Ovary (tissue), 9 donors: ENCODE results near the gene STXBP4. TPM values are rescaled to one million over a fixed set of nuclear protein-coding genes. Genes with fewer than 3 reads are reported as not detected.
"Not testable (repeated sequence)": the region's sequence is repeated elsewhere in the genome, so short reads cannot be mapped to it uniquely, and the experiment has no call there.

Experiments used
- DNase-seq, 5 donors: peaks; one replicate each; pipeline ENCODE4 v3.0.0-alpha.2; 2019 to 2020
- H3K27ac ChIP-seq, 2 donors: fragments of 200-600 bp; one replicate each; pipeline versions ENCODE4 v1.5.1 to v1.8.0; 2019 to 2022
- H3K27me3 ChIP-seq: fragments of 200-600 bp; one replicate; pipeline ENCODE4 v1.8.0; 2022
- H3K36me3 ChIP-seq: fragments of 200-600 bp; sonication (generic); one replicate; pipeline ENCODE4 v1.5.1; 2019
- H3K4me1 ChIP-seq: one replicate; pipeline ENCODE4 v1.8.1; 2013; ENCODE audit warnings: mild to moderate bottlenecking, moderate library complexity; ENCODE audit not compliant: insufficient read depth
- H3K4me3 ChIP-seq: fragments of 200-600 bp; sonication (generic); one replicate; pipeline ENCODE4 v1.5.1; 2017
- H3K9me3 ChIP-seq, 2 donors: fragments of 200-600 bp in 1 of 2; sonication (generic) in 1 of 2; one replicate each; pipeline versions ENCODE4 v1.5.1 to v1.8.1; 2013 to 2019; ENCODE audit warnings: mild to moderate bottlenecking in 1 of 2, moderate library complexity in 1 of 2
- EP300 ChIP-seq: sonication (generic); formaldehyde crosslinking; IDR thresholded peaks from one replicate; pipeline ENCODE4 v1.6.1; 2017; ENCODE audit warnings: antibody characterized with exemption
- POLR2A ChIP-seq: fragments of 450-650 bp; IDR thresholded peaks from one replicate; pipeline ENCODE4 v1.6.1; 2017; ENCODE audit warnings: antibody characterized with exemption, mild to moderate bottlenecking, moderate library complexity
- WGBS, 3 donors: extraction: QIAGEN DNeasy Blood & Tissue Kit in 1 of 3; methylation state at CpG; one replicate each; pipeline versions ENCODE4 v1.1.5 to v1.1.7; 2013 to 2017; 5-methylcytosine and 5-hydroxymethylcytosine counted together
- intact Hi-C, 4 donors: fragments of 100-400 bp; cut with DNase I; formaldehyde crosslinking; loops; one replicate each; pipeline versions ENCODE4 v1.11.0 to v1.15.1; 2022 to 2023
- polyA plus RNA-seq, 2 donors: library from polyadenylated mRNA; stranded (reverse); fragments of 200-250 nt in 1 of 2; fragments of 350-450 nt in 1 of 2; fragmentation: Illumina TruSeq in 1 of 2; extraction: RNeasy Lipid Tissue Mini Kit (QIAGEN cat#74804) in 1 of 2; gene quantifications; one replicate each; pipeline ENCODE4 v1.2.3, GENCODE V29; 2013 to 2014
- total RNA-seq, 7 donors: library from RNA; depleted of rRNA in 2 of 7; stranded (reverse); fragments of >200 nt in 2 of 7; fragmentation: NEBNext Ultra II Directional in 3 of 7; extraction: Animal tissue kit (Norgen Biotek cat#: 25700) in 3 of 7; gene quantifications; one replicate each; pipeline versions ENCODE4 v1.1.0 to v1.2.4, GENCODE V29; 2016 to 2023
- TF ChIP-seq, protein P1 (sequence below), 3 donors: fragments of 450-650 bp in 2 of 3; fragments of 200-600 bp in 1 of 3; IDR thresholded peaks; one replicate each; pipeline versions ENCODE4 v1.5.1 to v1.8.0; 2016 to 2022; ENCODE audit warnings: antibody characterized with exemption in 3 of 3, mild to moderate bottlenecking in 1 of 3
- donor health status: DM: no; HTN: no; CAD: no; lungs with moderate emphysema.
- donor health status: DM: no; HTN: no; CAD: no.
- donor health status: Bipolar disorder and iron deficiency.
- donor health status: DM: yes; HTN: yes; CAD: no.
- donor health status: DM: no; HTN: no; CAD: no.
- donor health status: DM: yes; HTN: yes; CAD: no.

STXBP4 gene
- total and polyA plus RNA-seq, 9 donors, result 2.4 to 63.1 (median 16.5) TPM

DNA sequence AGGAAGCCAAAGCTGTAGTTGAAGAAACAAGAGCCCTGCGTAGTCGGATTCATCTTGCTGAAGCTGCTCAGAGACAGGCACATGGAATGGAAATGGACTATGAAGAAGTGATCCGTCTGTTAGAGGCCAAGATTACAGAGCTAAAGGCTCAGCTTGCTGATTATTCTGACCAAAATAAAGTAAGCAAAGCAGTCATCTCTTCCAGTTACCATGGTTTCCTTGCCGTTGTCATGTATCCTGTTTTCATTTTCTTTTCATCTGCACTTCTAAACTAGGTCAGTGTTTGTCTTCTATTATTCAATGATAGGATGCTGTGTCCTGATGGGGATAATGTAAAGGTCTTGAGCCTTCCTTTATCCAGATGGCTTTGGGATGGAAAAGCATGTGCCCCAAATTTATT, 104.3 kb downstream of the STXBP4 start:
- no peak for DNase-seq
- intact Hi-C loops, result no loop called here
- TF ChIP-seq POLR2A, result no peak
- no peak for TF ChIP-seq EP300
- Histone ChIP-seq H3K27ac (no peak overlapping the region), H3K27me3 (no peaks in the 10 kb centered on the region), H3K9me3 (no peaks in the 10 kb centered on the region), H3K4me1 (no peaks in the 10 kb centered on the region), H3K4me3 (no peak overlapping the region), H3K36me3 (no peaks in the 10 kb centered on the region)
- 24 to 48% (median 42%) methylated on average over 4 of the region's 4 CpGs for WGBS, 3 donors

DNA sequence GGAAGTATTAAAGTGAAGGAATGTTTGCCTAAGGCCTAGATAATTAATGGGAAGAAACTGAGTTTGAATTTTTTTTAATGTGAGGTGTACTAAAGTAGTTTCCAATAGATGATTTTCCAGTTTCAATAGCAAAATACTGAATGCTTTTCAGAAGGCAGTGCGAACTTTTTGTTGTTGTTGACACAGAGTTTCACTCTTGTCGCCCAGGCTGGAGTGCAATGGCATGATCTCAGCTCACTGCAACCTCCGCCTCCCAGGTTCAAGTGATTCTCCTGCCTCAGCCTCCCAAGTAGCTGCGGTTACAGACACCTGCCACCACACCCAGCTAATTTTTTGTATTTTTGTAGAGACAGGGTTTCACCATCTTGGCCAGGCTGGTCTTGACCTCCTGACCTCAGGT, 104.9 kb downstream of the STXBP4 start:
- H3K27me3 ChIP-seq, intact Hi-C loops, H3K4me1 ChIP-seq, H3K9me3 ChIP-seq, H3K4me3 ChIP-seq, H3K27ac ChIP-seq, H3K36me3 ChIP-seq, DNase-seq: not testable (repeated sequence)
- WGBS, 3 donors, result 94 to 96% (median 96%) methylated on average over 4 of the region's 4 CpGs

DNA sequence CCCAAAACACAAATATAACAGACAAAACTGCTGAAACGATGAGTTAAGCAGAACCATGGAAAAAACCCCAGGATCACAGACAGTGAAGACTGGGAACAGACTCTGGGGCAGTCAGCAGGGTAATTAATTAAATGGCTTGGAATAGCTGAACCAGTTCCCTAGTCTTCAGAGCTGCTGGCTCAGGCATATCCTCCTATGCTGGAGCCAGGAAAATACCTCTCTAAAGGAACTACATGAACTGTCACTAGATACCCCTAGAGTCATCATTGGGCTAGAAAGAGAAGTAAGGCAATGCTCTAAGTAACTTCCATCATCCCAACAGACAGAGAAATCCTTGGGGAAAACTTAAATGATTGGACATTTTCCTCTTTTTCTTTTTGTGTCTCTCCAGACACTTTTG, 113.0 kb downstream of the STXBP4 start:
- Histone ChIP-seq H3K9me3 (no peaks in the 10 kb centered on the region), H3K27ac (no peak overlapping the region), H3K27me3 (no peaks in the 10 kb centered on the region), H3K4me1 (no peaks in the 10 kb centered on the region), H3K4me3 (no peak overlapping the region), H3K36me3 (no peaks in the 10 kb centered on the region)
- intact Hi-C loops, result no loop called here
- WGBS, 3 donors, result 87 to 95% (median 93%) methylated on average over 1 of the region's 1 CpG
- no peak for DNase-seq
- TF ChIP-seq EP300 (no peak), POLR2A (no peak)
- TF ChIP-seq, protein P1, sequence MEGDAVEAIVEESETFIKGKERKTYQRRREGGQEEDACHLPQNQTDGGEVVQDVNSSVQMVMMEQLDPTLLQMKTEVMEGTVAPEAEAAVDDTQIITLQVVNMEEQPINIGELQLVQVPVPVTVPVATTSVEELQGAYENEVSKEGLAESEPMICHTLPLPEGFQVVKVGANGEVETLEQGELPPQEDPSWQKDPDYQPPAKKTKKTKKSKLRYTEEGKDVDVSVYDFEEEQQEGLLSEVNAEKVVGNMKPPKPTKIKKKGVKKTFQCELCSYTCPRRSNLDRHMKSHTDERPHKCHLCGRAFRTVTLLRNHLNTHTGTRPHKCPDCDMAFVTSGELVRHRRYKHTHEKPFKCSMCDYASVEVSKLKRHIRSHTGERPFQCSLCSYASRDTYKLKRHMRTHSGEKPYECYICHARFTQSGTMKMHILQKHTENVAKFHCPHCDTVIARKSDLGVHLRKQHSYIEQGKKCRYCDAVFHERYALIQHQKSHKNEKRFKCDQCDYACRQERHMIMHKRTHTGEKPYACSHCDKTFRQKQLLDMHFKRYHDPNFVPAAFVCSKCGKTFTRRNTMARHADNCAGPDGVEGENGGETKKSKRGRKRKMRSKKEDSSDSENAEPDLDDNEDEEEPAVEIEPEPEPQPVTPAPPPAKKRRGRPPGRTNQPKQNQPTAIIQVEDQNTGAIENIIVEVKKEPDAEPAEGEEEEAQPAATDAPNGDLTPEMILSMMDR (IDR thresholded peaks at IDR 0.05), result no peak

DNA sequence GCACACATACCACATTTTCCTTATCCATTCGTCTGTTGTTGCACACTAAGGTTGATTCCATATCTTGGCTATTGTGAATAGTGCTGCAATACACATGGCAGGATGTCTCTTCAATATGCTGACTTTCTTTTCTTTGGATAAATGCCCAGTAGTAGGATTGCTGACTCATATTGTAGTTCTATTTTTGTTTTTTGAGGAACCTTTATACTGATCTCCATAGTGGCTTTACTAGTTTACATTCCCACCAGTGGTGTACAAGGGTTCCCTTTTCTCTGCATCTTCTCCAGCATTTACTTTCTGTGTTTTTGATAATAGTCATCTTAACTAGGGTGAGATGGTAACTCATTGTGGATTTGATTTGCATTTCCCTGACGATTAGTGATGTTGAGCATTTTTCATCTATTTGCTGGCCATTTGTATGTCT, 118.1 kb downstream of the STXBP4 start:
- Histone ChIP-seq H3K9me3 (no peaks in the 10 kb centered on the region), H3K27ac (no peak overlapping the region), H3K4me1 (no peaks in the 10 kb centered on the region), H3K36me3 (no peaks in the 10 kb centered on the region), H3K27me3 (no peaks in the 10 kb centered on the region), H3K4me3 (no peak overlapping the region)
- intact Hi-C loops, result no loop called here
- no peak for DNase-seq
- TF ChIP-seq, protein P1 (IDR thresholded peaks at IDR 0.05), result no peak
- TF ChIP-seq POLR2A (no peak), EP300 (no peak)
- 67 to 73% (median 69%) methylated on average over 2 of the region's 2 CpGs for WGBS, 3 donors

GRCh38 chr17:55089256-55089655, 120.7 kb downstream of the STXBP4 start:
- WGBS, 3 donors, result 93 to 94% (median 93%) methylated on average over 2 of the region's 2 CpGs

DNA sequence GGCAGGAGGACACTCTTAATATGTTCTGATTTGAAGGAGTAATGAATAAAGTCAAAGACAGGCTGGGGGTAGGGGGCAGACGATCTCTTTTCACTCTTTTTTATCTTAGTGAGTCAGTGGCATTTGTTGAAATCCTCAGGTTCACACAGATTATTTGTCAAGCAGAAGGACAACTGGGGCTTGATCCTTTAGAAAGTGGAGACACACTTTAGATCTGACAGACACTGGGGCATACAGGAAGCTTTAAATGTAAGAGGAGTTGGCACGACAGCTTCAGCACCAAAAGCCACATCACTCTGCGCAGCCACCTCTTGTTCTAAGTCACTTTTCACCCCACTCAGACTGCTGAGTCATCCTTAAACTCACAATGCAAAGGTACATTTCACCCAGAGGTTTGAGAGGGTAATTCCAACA, 121.5 kb downstream of the STXBP4 start:
- intact Hi-C loops, result no loop called here
- H3K27me3 ChIP-seq, result no peaks in the 10 kb centered on the region

More at GRCh38 chr17:55089256-55089655, 120.7 kb downstream of the STXBP4 start:
- no peaks in the 10 kb centered on the region for H3K27me3 ChIP-seq
- H3K4me3 ChIP-seq, result no peak overlapping the region
- H3K9me3 ChIP-seq, result no peaks in the 10 kb centered on the region
- H3K27ac ChIP-seq, result no peak overlapping the region
- TF ChIP-seq POLR2A (no peak), EP300 (no peak)
- H3K4me1 ChIP-seq, result no peaks in the 10 kb centered on the region
- intact Hi-C loops, result no loop called here
- no peak for DNase-seq
- no peaks in the 10 kb centered on the region for H3K36me3 ChIP-seq

GRCh38 chr17:55093353-55093752, 124.8 kb downstream of the STXBP4 start:
- Histone ChIP-seq H3K27me3 (no peaks in the 10 kb centered on the region), H3K27ac (no peak overlapping the region), H3K4me1 (no peaks in the 10 kb centered on the region), H3K9me3 (no peaks in the 10 kb centered on the region), H3K4me3 (no peak overlapping the region), H3K36me3 (no peaks in the 10 kb centered on the region)
- TF ChIP-seq POLR2A (no peak), EP300 (no peak)
- TF ChIP-seq, protein P1 (IDR thresholded peaks at IDR 0.05), result no peak
- intact Hi-C loops, result no loop called here
- 68 to 74% (median 68%) methylated on average over 1 of the region's 1 CpG for WGBS, 3 donors
- DNase-seq, result no peak

More for the DNA sequence above, 121.5 kb downstream of the STXBP4 start:
- TF ChIP-seq EP300, result no peak
- H3K4me3 ChIP-seq, result no peak overlapping the region
- H3K36me3 ChIP-seq, result no peaks in the 10 kb centered on the region
- WGBS, 3 donors, result 86 to 88% (median 87%) methylated on average over 3 of the region's 3 CpGs
- no peak overlapping the region for H3K27ac ChIP-seq
- H3K4me1 ChIP-seq, result no peaks in the 10 kb centered on the region
- DNase-seq, result no peak
- no peaks in the 10 kb centered on the region for H3K9me3 ChIP-seq
